GM18873 (cell line): Measurements from ENCODE around the gene POLR3B.

Source experiments
- ATAC-seq: cut with Tn5 transposase; IDR thresholded peaks from one replicate; pipeline ENCODE4 v1.9.1; 2021; ENCODE audit warnings: mild to moderate bottlenecking, moderate library complexity, moderate number of reproducible peaks; ENCODE audit not compliant: unreplicated experiment, low FRiP score

POLR3B gene

GRCh38 chr12:106389151-106389550 lies 31.6 kb downstream of the POLR3B start:
- ATAC-seq = no peak

DNA sequence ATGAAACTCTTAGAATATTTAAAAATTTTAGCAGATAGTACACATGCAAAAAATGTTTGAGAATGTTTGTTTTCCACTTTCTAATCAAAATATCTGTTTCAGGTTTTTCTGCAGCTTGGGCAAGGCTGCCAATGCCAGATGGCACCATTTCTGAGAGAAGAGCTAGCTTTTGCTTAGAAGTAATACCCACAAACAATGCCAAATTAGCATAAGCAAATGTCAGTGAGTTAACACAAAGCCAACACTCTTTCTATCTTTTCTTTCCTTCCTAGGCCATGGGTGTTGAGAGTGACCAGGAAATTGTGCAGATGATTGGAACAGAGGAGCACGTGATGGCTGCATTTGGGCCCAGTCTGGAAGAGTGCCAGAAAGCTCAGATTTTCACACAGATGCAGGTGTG lies 35.2 kb downstream of the POLR3B start:
- no peak for ATAC-seq

DNA sequence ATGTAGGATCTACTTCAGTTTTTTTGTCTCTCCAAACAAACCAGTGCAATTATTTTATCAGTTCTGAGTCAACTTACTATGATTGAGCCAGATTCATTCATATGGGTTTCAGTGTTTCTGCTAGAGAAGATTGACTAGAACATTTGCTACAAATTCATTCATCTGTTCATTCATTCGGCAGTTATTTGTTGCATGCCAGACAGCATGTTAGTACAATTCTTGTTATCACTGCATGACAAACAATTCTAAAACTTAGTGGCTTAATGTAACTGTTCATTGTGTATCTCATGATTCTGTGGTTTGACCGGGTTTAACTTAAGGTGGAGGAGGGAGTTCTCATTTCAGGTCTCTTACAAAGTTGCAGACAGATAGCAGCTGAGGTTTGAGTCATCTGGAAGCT lies 52.3 kb downstream of the POLR3B start:
- ATAC-seq = no peak

GRCh38 chr12:106412563-106412962 lies 55.0 kb downstream of the POLR3B start:
- ATAC-seq = no peak

GRCh38 chr12:106415134-106415533 lies 57.6 kb downstream of the POLR3B start:
- ATAC-seq = no peak

GRCh38 chr12:106416273-106416672 lies 58.7 kb downstream of the POLR3B start:
- no peak for ATAC-seq

- ATAC-seq = no peak
Observed at GRCh38 chr12:106417926-106418910, 60.7 kb downstream of the POLR3B start.

GRCh38 chr12:106418970-106419369 lies 61.4 kb downstream of the POLR3B start:
- no peak for ATAC-seq

GRCh38 chr12:106423291-106423690 lies 65.7 kb downstream of the POLR3B start:
- ATAC-seq = no peak

DNA sequence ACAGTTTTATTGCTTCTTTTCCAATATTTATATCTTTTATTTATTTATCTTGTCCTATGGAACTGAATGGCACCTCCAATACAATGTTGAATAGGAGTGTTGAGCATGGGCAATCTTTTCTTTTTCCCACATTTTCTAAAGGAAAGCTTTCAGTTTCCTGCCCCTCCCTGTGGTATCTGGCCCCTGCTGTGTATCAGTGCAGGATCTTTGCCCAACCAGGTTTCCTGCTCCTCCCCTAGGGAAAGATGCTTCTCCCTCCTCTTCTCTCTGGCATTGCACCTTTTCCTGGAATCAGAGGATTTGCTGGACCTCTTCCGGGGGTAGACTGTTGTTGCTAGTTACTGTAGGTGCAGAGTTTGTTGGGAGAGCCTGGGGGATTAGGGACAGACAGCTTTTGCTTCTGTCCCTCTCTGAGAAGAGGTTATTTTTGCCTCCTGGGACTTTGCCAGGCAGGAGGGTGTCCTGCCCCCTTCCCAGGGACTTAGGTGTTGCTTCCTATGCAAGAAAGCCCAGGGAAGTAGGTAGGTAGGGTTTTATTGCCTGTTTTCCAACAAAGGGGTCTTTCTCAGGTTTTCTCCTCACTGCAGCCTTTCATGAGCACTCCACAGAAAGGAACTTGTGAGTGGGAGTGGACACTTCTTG lies 67.6 kb downstream of the POLR3B start:
- no peak for ATAC-seq

- ATAC-seq = no peak
Observed at GRCh38 chr12:106427917-106428316, 70.4 kb downstream of the POLR3B start.

DNA sequence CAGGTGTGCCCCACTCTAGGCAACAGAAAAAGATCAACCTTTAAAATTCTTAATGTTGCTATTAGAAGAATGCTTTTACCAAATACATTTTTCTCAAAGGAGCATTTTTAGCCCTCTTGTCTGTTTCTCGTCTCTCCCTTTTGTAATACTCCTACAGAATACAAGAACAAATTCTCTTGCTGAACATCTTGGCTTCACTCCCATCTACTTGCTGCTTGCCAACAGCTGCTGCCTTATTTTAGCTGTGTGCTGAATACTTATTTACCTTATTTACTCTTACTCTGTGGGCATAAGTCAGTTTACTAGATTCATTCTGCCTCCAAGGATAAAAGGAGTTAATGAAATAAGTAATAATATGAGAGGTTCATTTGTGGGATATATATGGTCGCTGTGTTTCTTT lies 70.8 kb downstream of the POLR3B start:
- ATAC-seq = no peak

- ATAC-seq = no peak
Observed at GRCh38 chr12:106429043-106429552, 71.5 kb downstream of the POLR3B start.

DNA sequence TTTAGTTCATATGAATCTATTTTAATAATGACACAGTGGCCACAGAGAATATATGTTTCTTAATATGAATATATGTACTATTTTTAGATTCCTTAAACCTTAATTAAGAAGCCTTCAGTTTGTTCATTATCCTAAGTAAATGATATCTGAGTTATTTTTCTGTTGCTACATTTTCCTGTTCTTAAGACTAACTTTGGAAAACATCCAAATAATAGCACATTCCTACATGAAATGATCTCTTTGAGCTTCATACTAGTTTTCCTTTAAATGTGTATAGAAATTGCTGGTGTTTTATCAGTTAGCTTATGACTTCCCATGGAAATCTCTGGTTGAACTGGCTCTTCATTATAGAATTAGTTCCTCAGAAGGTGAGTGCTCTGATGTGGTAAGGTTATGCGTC lies 72.1 kb downstream of the POLR3B start:
- no peak for ATAC-seq

GRCh38 chr12:106431839-106432411 lies 74.4 kb downstream of the POLR3B start:
- no peak for ATAC-seq

DNA sequence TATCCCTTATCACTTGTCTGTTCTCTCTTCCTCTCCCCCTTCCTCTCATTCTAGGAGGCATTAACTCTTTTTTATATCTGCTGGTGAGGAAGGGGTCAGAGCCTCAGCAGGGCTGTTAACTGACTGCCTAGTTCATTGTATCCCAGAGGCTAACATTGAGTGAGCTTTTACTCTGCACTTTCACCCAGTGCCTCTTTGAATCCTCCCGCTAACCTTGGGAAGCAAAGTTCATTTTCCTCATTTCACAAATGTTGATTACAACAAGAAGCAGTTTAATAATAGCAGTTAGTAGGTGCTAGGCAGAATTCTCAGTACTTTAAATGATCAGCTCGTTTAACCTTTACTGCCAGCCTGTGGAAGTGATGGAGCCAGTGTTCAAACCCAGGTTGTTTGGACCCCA lies 75.5 kb downstream of the POLR3B start:
- ATAC-seq = no peak

GRCh38 chr12:106434526-106434925 lies 77.0 kb downstream of the POLR3B start:
- ATAC-seq = no peak

DNA sequence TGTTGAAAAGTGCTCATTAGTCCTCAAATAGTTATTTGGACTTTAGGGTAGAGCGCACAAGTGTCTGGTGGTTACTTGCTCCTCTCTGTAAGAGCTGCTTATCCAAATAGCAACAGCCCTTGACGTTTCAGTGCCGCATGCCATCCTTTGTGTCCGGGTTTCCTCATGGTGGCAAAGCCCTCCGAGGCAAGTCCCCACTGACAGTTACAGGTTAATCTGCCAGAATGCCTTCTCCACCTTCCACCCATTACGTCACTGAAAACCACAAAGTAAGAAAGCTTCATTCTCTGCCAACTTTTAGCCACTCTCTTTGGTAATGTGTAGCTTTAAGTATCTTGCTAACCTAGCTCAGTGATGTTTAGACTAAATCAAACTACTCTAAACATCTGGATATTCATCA lies 78.6 kb downstream of the POLR3B start:
- ATAC-seq = no peak

DNA sequence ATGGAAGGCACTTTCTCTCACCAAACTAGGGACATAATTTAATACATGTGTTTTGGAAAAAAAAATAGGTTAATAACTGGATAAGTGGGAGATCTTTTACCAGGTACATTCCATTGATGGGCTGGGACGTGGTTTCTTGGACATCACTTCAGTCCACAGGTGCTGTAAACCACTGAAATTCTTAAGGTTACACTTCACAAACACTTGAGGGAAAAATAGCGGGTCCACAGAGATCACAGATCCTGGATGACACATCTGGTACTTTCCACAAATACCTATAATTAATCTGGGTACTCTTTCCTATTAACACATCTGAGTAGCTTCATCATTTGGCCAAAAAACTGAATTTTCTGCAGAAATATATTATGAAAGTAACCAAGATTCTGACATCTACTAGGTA lies 85.0 kb downstream of the POLR3B start:
- no peak for ATAC-seq

- ATAC-seq = no peak
Observed at GRCh38 chr12:106445053-106445452, 87.5 kb downstream of the POLR3B start.

GRCh38 chr12:106445959-106446358 lies 88.4 kb downstream of the POLR3B start:
- ATAC-seq = no peak
